ENCODE data around the gene RHBDD2. TPM values are rescaled to one million over a fixed set of nuclear protein-coding genes. Genes with fewer than 3 reads are reported as not detected.

RHBDD2 gene
- polyA plus RNA-seq, 1 donor from 2014 or later: 76.4 TPM

GRCh38 chr7:75878312-75878768 lies 494 bp upstream of the RHBDD2 start:
- Histone ChIP-seq H3K9me2 (ENCODE audit: insufficient read depth, low read length) (no peaks in the 10 kb centered on the region), H3K79me2 (replicated peaks; ENCODE audit: insufficient read depth, low read length) (peaks cover 31% of the 10 kb centered on the region), H3K9me3 (ENCODE audit: low read length) (no peaks in the 10 kb centered on the region), H3K27me3 (ENCODE audit: insufficient read depth, low read depth, low read length) (no peaks in the 10 kb centered on the region), H3K36me3 (ENCODE audit: insufficient read depth, low read length) (peaks cover 5% of the 10 kb centered on the region), H3K4me3 (ENCODE audit: low read length) (peak overlapping the region; percentile 85), H3K27ac (ENCODE audit: low read length) (peak overlapping the region; percentile 77), H3F3A (ENCODE audit: insufficient read depth, low read length, poor library complexity, severe bottlenecking) (no peaks in the 10 kb centered on the region), H2AFZ (ENCODE audit: low read depth, low read length) (peak overlapping the region; percentile 98), H3K9ac (ENCODE audit: low read length) (peak overlapping the region; percentile 57), H4K20me1 (ENCODE audit: insufficient read depth) (no peaks in the 10 kb centered on the region), H3K4me2 (ENCODE audit: low read length) (peak overlapping the region; percentile 82)
- no peak for TF ChIP-seq MXI1 (conservative IDR thresholded peaks at IDR 0.05; ENCODE audit: poor library complexity, severe bottlenecking)
- no peak for TF ChIP-seq SMC3 (conservative IDR thresholded peaks at IDR 0.05; ENCODE audit: poor library complexity)
- no peak for TF ChIP-seq CTCF (IDR thresholded peaks at IDR 0.05; ENCODE audit: poor library complexity, severe bottlenecking)
- TF ChIP-seq EP300 (conservative IDR thresholded peaks at IDR 0.05; ENCODE audit: poor library complexity, severe bottlenecking): no peak
- no peak for TF ChIP-seq RAD21 (conservative IDR thresholded peaks at IDR 0.05)
- TF ChIP-seq TAF1 (IDR thresholded peaks at IDR 0.05; ENCODE audit: low read depth): no peak
- TF ChIP-seq POLR2AphosphoS5 (IDR thresholded peaks at IDR 0.05): no peak
- TF ChIP-seq EZH2 (IDR thresholded peaks at IDR 0.05; ENCODE audit: borderline replicate concordance, insufficient read depth, low read length, poor library complexity, severe bottlenecking): no peak
- no peak for TF ChIP-seq REST (IDR thresholded peaks at IDR 0.05; ENCODE audit: borderline replicate concordance)

GRCh38 chr7:75879771-75880184 lies 944 bp downstream of the RHBDD2 start:
- Histone ChIP-seq H3K9me3 (ENCODE audit: low read length) (no peaks in the 10 kb centered on the region), H3F3A (ENCODE audit: insufficient read depth, low read length, poor library complexity, severe bottlenecking) (no peaks in the 10 kb centered on the region), H3K27me3 (ENCODE audit: insufficient read depth, low read depth, low read length) (no peaks in the 10 kb centered on the region), H3K9me2 (ENCODE audit: insufficient read depth, low read length) (no peaks in the 10 kb centered on the region), H4K20me1 (ENCODE audit: insufficient read depth) (no peaks in the 10 kb centered on the region), H3K4me3 (ENCODE audit: low read length) (peak overlapping the region; percentile 85), H3K79me2 (replicated peaks; ENCODE audit: insufficient read depth, low read length) (peaks cover 31% of the 10 kb centered on the region), H3K9ac (ENCODE audit: low read length) (peak overlapping the region; percentile 96), H2AFZ (ENCODE audit: low read depth, low read length) (peak overlapping the region; percentile 54), H3K27ac (ENCODE audit: low read length) (peak overlapping the region; percentile 93), H3K4me2 (ENCODE audit: low read length) (peak overlapping the region; percentile 86), H3K36me3 (ENCODE audit: insufficient read depth, low read length) (peaks cover 5% of the 10 kb centered on the region)
- TF ChIP-seq CTCF (IDR thresholded peaks at IDR 0.05; ENCODE audit: poor library complexity, severe bottlenecking) (no peak), TAF1 (IDR thresholded peaks at IDR 0.05; ENCODE audit: low read depth) (no peak), SMC3 (conservative IDR thresholded peaks at IDR 0.05; ENCODE audit: poor library complexity) (no peak), REST (IDR thresholded peaks at IDR 0.05; ENCODE audit: borderline replicate concordance) (peak; percentile 8), EP300 (conservative IDR thresholded peaks at IDR 0.05; ENCODE audit: poor library complexity, severe bottlenecking) (no peak), RAD21 (conservative IDR thresholded peaks at IDR 0.05) (no peak), POLR2AphosphoS5 (IDR thresholded peaks at IDR 0.05) (peak; percentile 38), MXI1 (conservative IDR thresholded peaks at IDR 0.05; ENCODE audit: poor library complexity, severe bottlenecking) (no peak), EZH2 (IDR thresholded peaks at IDR 0.05; ENCODE audit: borderline replicate concordance, insufficient read depth, low read length, poor library complexity, severe bottlenecking) (no peak)
